ENCODE measurements around the gene EIF4G1.

Gene EIF4G1

DNA sequence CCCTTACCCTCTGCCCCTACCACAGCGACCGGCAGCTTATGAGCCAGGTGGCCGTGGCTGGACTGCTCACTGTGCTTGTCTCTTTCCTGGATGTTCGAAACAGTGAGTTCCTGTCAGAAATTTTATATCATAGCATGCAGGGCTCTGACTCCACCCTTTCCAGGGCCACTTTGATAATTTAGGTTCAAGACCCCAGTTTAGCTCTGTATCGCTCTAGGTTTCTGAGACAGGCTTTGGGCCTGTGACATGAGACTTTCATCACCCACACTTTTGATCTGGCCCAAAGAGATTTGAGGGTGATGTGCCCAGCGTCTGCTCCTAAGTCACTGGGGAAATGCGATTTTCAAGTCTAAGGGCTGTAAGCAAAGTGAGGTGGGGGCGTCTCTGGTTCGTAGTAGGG is 6.5 kb upstream of the EIF4G1 start:
- no peak for DNase-seq (ENCODE audit: low read depth)

GRCh38 chr3:184308744-184309143 is 5.7 kb upstream of the EIF4G1 start:
- no peak for DNase-seq (ENCODE audit: low read depth)

DNA sequence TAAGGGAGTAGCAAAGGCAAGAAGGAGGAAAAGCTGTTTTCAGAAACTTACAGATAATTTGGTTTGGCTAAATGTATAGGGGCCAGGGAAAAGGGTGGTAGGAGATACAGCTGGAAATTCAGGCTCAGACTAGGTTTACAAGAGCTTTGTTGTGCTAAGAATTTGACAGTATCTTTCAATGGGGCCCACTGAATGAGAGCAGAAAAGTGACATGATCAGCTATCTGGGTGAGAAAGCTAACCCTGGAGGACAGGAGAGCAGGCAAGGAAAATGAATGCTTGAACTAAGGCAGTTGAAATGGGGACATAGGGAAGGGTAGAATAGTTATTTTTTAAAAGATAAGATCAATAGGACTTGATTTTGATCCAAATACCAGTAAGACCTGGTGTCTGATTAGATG is 2.8 kb upstream of the EIF4G1 start:
- no peak for DNase-seq (ENCODE audit: low read depth)

GRCh38 chr3:184314700-184315542 is 515 bp downstream of the EIF4G1 start:
- DNase-seq (ENCODE audit: low read depth): peak; percentile 91

DNA sequence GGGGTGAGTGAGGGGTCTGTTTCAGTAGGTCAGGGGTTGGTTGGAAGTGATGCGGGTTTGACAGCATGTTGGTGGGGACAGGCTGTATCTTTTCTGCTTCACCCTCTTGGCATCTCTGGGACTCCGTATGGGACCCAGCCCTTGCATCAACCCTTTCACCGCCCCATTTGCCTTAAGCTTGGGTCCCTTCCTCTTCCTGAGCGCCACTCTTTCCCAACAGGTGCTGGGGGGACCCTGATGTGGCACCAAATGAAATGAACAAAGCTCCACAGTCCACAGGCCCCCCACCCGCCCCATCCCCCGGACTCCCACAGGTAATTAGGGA is 1.1 kb downstream of the EIF4G1 start:
- no peak for DNase-seq (ENCODE audit: low read depth)

GRCh38 chr3:184315871-184316661 is 1.7 kb downstream of the EIF4G1 start:
- DNase-seq (ENCODE audit: low read depth): no peak

- no peak for DNase-seq (ENCODE audit: low read depth)
Measured at GRCh38 chr3:184316792-184317191, 2.4 kb downstream of the EIF4G1 start.

- DNase-seq (ENCODE audit: low read depth): no peak
Measured at GRCh38 chr3:184317201-184317600, 2.8 kb downstream of the EIF4G1 start.

DNA sequence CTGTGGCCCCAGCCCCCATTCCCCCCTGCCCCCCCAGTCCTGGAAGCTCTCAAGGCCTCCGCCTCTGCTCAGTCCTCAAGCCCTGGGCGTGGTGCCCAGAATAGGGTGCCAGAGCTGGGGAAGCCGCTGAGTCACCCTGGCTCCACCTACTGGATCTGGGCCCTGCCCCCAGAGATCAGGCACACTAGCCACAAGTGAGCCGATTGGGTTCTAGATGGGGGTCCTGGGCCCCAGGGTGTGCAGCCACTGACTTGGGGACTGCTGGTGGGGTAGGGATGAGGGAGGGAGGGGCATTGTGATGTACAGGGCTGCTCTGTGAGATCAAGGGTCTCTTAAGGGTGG is 5.7 kb downstream of the EIF4G1 start:
- peak; percentile 98 for DNase-seq (ENCODE audit: low read depth)

- no peak for DNase-seq (ENCODE audit: low read depth)
Measured at GRCh38 chr3:184321666-184322065, 7.3 kb downstream of the EIF4G1 start.

GRCh38 chr3:184322731-184323487 is 8.5 kb downstream of the EIF4G1 start:
- DNase-seq (ENCODE audit: low read depth): peak; percentile 87

DNA sequence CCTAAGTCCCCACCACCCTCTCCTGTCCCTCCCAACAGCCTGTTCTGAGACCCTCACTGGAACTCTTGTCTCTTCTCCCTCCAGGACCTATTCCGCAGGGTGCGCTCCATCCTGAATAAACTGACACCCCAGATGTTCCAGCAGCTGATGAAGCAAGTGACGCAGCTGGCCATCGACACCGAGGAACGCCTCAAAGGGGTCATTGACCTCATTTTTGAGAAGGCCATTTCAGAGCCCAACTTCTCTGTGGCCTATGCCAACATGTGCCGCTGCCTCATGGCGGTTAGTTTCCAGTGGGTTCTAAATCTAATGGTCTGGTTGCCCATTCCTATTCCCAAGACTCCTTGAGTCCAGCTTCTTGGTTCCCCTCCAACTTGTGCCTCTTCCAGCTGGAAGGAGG is 9.3 kb downstream of the EIF4G1 start:
- DNase-seq (ENCODE audit: low read depth): no peak

DNA sequence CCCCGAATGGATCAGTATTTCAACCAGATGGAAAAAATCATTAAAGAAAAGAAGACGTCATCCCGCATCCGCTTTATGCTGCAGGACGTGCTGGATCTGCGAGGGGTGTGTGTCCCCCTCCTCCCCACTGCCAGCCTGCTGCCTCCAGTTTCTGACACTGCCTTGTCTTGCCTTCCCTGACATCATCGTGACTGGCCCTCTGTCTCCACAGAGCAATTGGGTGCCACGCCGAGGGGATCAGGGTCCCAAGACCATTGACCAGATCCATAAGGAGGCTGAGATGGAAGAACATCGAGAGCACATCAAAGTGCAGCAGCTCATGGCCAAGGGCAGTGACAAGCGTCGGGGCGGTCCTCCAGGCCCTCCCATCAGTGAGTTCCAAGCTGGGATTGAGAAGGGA is 10.9 kb downstream of the EIF4G1 start:
- no peak for DNase-seq (ENCODE audit: low read depth)

DNA sequence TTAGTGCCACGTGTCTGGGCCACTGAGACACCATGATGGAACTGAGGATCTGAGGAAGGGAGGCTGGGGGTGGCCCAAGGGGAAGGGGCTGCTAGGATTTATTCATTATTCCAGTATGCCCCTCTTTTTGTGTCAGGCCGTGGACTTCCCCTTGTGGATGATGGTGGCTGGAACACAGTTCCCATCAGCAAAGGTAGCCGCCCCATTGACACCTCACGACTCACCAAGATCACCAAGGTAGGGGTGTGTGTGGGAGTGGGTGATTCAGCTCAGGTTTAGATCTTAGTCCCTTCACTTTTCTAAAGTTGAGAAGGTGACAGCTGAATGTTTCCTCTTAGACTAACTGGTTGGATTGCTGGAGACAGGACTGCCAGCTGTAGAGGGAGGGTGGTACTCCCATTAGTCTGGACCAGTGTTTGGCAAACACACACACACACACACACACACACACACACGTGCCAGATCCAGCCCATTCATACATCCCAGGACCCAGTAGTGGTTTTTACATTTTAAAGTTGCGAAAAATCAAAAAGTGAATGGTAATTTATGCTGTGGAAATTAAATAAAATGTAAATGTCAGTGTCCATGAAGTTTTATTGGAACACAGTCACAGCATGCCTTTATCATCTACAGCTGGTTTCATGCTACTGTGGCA is 11.4 kb downstream of the EIF4G1 start:
- DNase-seq (ENCODE audit: low read depth): no peak

- no peak for DNase-seq (ENCODE audit: low read depth)
Measured at GRCh38 chr3:184327171-184327570, 12.8 kb downstream of the EIF4G1 start.

- DNase-seq (ENCODE audit: low read depth): no peak
Measured at GRCh38 chr3:184328516-184328915, 14.1 kb downstream of the EIF4G1 start.

DNA sequence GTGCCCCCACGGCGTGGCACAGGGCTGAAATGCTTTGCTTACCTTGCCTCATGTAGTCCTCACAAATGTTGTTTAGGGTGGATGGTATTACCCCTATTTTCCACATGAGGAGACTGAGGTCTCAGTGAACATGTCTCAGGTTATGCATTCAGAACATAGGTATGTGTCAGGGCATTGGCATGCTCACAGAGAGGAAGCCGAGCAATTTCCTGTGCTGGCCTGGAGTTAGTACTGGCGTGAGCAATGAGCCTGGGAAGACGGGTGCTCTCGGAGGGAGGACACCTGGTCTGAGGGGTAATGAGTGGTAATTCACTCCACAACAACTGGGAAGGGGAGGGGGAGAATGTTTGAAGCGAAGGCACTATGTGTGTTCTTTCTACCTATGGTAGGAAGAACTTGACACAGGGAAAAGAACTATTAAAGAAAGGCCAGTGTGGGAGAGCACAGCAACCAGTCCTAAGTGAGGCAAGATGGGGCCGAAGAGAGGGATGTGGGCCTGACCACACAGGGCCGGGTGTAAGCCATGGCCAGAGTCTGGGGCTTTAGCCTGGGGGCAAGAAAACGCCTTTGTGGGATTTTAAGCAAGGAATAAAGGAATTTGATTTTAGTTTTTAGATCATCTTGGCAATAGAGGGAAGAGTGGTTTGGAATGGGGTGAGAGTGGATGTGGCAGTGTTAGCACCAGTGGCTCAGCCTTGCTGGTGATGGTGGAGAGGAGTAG is 18.1 kb downstream of the EIF4G1 start:
- DNase-seq (ENCODE audit: low read depth): peak; percentile 61

GRCh38 chr3:184333190-184333589 is 18.8 kb downstream of the EIF4G1 start:
- DNase-seq (ENCODE audit: low read depth): no peak

GRCh38 chr3:184333700-184334099 is 19.3 kb downstream of the EIF4G1 start:
- DNase-seq (ENCODE audit: low read depth): no peak

GRCh38 chr3:184334470-184335158 is 20.2 kb downstream of the EIF4G1 start:
- DNase-seq (ENCODE audit: low read depth): peak; percentile 30

DNA sequence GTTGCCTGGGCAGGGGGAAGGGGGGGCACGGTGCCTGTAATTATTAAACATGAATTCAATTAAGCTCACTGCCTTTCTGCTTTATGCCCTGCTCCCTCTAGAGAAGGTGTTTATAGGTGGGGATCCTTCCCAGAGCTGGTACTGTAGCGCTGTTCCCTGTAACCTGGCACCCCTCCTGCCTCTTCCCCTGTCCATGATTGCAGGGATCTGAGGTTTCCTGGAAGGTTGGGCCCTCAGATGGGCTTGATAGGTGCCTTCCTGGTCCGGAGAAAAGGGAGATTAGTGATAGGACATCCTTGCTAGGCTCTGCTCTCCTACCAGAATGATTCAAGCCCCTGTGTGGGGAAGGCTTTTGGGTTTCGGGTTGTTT is 20.9 kb downstream of the EIF4G1 start:
- DNase-seq (ENCODE audit: low read depth): no peak
